Prostate gland (tissue), 2 donors: ENCODE measurements around the gene PPY.

Experiments used
- CTCF ChIP-seq, 4 experiments: fragments of 200-600 bp in 2 of 4; fragments of 450-650 bp in 2 of 4; sonication (generic) in 2 of 4; IDR thresholded peaks; 1 replicate in 3 of 4; 2 replicates in 1 of 4; pipeline ENCODE4 v1.5.1; 2016 to 2019; ENCODE audit warnings: antibody characterized with exemption in 4 of 4, mild to moderate bottlenecking in 2 of 4, moderate library complexity in 2 of 4
- POLR2A ChIP-seq: fragments of 450-650 bp; IDR thresholded peaks from one replicate; pipeline ENCODE4 v1.6.1; 2016; ENCODE audit warnings: antibody characterized with exemption, mild to moderate bottlenecking
- POLR2AphosphoS5 ChIP-seq: sonication (generic); formaldehyde crosslinking; IDR thresholded peaks from one replicate; pipeline ENCODE4 v1.6.1; 2017; ENCODE audit warnings: antibody characterized with exemption

DNA sequence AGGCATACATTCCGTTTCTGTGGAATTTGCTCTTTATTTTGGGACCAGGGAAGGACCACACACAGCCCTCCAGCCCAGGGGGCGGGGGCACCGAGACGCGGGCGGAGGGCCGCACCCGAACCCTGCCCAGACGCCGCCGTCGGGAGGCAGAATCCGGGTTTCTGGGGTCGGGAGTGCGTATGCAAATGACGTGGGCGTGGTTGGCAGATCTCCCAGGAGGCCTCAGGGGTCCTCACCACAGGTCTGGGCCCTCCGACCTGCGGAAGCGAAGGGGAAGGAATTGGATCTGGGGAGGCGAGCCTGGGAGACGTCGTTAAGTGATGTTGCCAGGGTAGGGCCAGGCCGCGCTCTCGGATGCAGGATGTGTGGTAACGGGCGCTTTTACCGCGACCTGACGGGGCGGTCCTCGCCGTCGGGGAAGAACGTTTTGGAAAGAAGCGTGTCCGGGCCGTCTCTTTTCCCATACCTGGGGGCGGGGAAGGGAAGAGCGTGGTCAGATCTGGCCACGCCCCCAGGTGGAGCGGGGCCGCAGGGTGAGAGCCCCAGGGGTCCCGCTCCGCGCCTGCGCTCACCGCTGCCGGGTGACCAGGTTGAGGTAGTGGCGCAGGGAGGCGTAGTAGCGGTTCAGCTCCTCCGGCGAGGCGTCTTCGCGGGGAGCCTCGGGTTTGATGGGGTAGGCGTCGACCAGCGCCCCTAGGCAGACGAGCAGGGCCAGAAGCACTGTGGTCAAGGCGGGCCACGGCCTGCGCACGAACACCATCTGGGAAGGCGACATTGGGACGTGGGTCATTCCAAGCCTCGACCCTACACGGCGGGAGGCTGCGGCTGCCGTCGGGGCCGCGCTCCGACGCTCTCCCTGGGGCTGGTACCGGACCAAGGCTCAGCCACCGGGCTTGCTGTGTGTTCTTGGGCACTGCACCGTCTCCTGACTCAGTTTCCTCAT, 10.7 kb upstream of the PPY start:
- no peak for TF ChIP-seq CTCF (IDR thresholded peaks at IDR 0.05)
- no peak for TF ChIP-seq POLR2AphosphoS5
- no peak for TF ChIP-seq POLR2A
